ENCODE measurements around the gene NUDT2.

GRCh38 chr9:34321451-34321850, 7.9 kb upstream of the NUDT2 start:
- TF ChIP-seq KLF5 (IDR thresholded peaks at IDR 0.05; ENCODE audit: partially characterized antibody) (no peak), ZBED1 (IDR thresholded peaks at IDR 0.05; ENCODE audit: borderline replicate concordance) (no peak), BCL3 (IDR thresholded peaks at IDR 0.05; ENCODE audit: borderline replicate concordance, insufficient read depth, low read depth, low read length, poor library complexity, severe bottlenecking) (no peak), MYC (IDR thresholded peaks at IDR 0.05; ENCODE audit: insufficient read depth, insufficient read length, insufficient replicate concordance, low read length, severe bottlenecking) (no peak), HDAC2 (IDR thresholded peaks at IDR 0.05) (no peak), CTCF (IDR thresholded peaks at IDR 0.05 in 2 of 3, conservative IDR thresholded peaks at IDR 0.05 in 1 of 3; ENCODE audit: control insufficient read depth in 2 of 3, extremely low read depth in 1 of 3, insufficient read depth in 1 of 3, low read depth in 3 of 3, low read length in 3 of 3) (no peak), FOXM1 (IDR thresholded peaks at IDR 0.05; ENCODE audit: low read depth, low read length) (no peak), SRF (IDR thresholded peaks at IDR 0.05; ENCODE audit: low read depth in 2 of 2, low read length in 2 of 2) (no peak), MAX (IDR thresholded peaks at IDR 0.05; ENCODE audit: low read depth, low read length) (no peak)
